Measurements from ENCODE around the gene PLEKHB2. TPM values are rescaled to one million over a fixed set of nuclear protein-coding genes. Genes with fewer than 3 reads are reported as not detected.

The PLEKHB2 gene
- total RNA-seq, 4 donors from 2014 or later: 38.1 to 58.7 (median 49.0) TPM

Small RNA genes within 50 kb of the gene (small RNA-seq; reads per million reads assigned to genes)
- gene AC009477.1: 0 reads per million in 4 donors

Other genes with a start within 250 kb of the PLEKHB2 start
- gene FAM168B, start 11.9 kb upstream of the PLEKHB2 start, total RNA-seq: 100 to 1,000 TPM; 184 to 244 (median 198) TPM
- not detected for gene POTEE, start 104.2 kb downstream of the PLEKHB2 start, total RNA-seq